HEK293T (cell line): Measurements from ENCODE around the gene SLC25A20.

Experiments used
- CTCF ChIA-PET: fragments of 350-600 bp; formaldehyde crosslinking; extraction: SDS; loops from one replicate; lab custom pipeline; 2021; ENCODE audit warnings: antibody characterized with exemption, inconsistent platforms; lab: Yijun Ruan, JAX
- POLR2A ChIA-PET: fragments of 350-600 bp; formaldehyde crosslinking; extraction: SDS; loops from one replicate; lab custom pipeline; 2020; ENCODE audit warnings: antibody characterized with exemption, inconsistent platforms; lab: Yijun Ruan, JAX
- DNase-seq: peaks from one replicate; pipeline ENCODE4 v3.0.0; 2012; ENCODE audit warnings: mixed read lengths; ENCODE audit errors: extremely low spot score
- ARNT ChIP-seq: fragments of 450-650 bp; IDR thresholded peaks from 2 replicates; pipeline ENCODE4 v1.6.1; 2017; ENCODE audit warnings: mild to moderate bottlenecking
- BHLHE40 ChIP-seq: fragments of 450-650 bp; IDR thresholded peaks from 2 replicates; pipeline ENCODE4 v1.6.1; 2016; ENCODE audit warnings: mild to moderate bottlenecking, moderate library complexity, borderline replicate concordance
- CTBP1 ChIP-seq: fragments of 450-650 bp; IDR thresholded peaks from 2 replicates; pipeline ENCODE4 v1.6.1; 2016; ENCODE audit warnings: borderline replicate concordance
- ELF4 ChIP-seq: fragments of 450-650 bp; IDR thresholded peaks from 2 replicates; pipeline ENCODE4 v1.6.1; 2017; ENCODE audit warnings: antibody characterized with exemption
- FOXA1 ChIP-seq: fragments of 450-650 bp; IDR thresholded peaks from 2 replicates; pipeline ENCODE4 v1.6.1; 2016; ENCODE audit warnings: mild to moderate bottlenecking
- FOXK2 ChIP-seq: fragments of 450-650 bp; IDR thresholded peaks from 2 replicates; pipeline ENCODE4 v1.6.1; 2016; ENCODE audit warnings: mild to moderate bottlenecking
- FOXM1 ChIP-seq: fragments of 450-650 bp; IDR thresholded peaks from 2 replicates; pipeline ENCODE4 v1.6.1; 2017; ENCODE audit warnings: mild to moderate bottlenecking, borderline replicate concordance
- HDGF ChIP-seq: fragments of 450-650 bp; IDR thresholded peaks from 2 replicates; pipeline ENCODE4 v1.6.1; 2017; ENCODE audit warnings: antibody characterized with exemption, borderline replicate concordance
- L3MBTL2 ChIP-seq: fragments of 450-650 bp; conservative IDR thresholded peaks from 2 replicates; pipeline ENCODE4 v1.6.1; 2016; ENCODE audit warnings: mild to moderate bottlenecking
- LEF1 ChIP-seq: fragments of 450-650 bp; IDR thresholded peaks from 2 replicates; pipeline ENCODE4 v1.6.1; 2017; ENCODE audit warnings: mild to moderate bottlenecking, borderline replicate concordance
- NFRKB ChIP-seq: fragments of 450-650 bp; IDR thresholded peaks from 2 replicates; pipeline ENCODE4 v1.6.1; 2016; ENCODE audit warnings: mild to moderate bottlenecking, moderate library complexity
- SP1 ChIP-seq: fragments of 450-650 bp; IDR thresholded peaks from 2 replicates; pipeline ENCODE4 v1.6.1; 2017
- SUZ12 ChIP-seq: fragments of 450-650 bp; IDR thresholded peaks from 2 replicates; pipeline ENCODE4 v1.6.1; 2016; ENCODE audit warnings: mild to moderate bottlenecking
- TARDBP ChIP-seq: fragments of 450-650 bp; IDR thresholded peaks from 2 replicates; pipeline ENCODE4 v1.6.1; 2016
- ZNF384 ChIP-seq: fragments of 450-650 bp; IDR thresholded peaks from 2 replicates; pipeline ENCODE4 v1.6.1; 2016
- TF ChIP-seq, protein P1 (sequence below): fragments of 450-650 bp; IDR thresholded peaks from 2 replicates; pipeline ENCODE4 v1.6.1; 2016

The SLC25A20 gene

DNA sequence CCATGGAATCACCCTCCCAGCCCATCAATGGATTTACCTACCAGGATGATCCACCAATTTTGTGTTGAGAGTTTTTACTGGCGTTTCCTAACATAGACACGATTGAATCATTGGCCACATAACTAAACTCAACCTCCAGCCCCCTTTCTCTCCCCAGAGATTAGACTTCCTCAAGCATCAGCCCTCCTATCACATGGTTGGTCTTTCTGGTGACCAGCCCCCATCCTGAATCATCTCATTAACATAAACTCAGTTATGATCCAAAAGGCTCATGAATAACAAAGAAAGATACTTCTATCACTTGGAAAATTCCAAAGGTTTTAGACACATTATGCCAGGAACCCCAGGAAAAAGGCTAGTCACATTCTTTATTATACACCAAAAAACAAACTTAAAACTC lies 72.2 kb downstream of the SLC25A20 start:
- ChIA-PET CTCF (no interaction called here), POLR2A (no interaction called here)
- DNase-seq = no peak
- no peak for TF ChIP-seq BHLHE40
- TF ChIP-seq ZNF384 = no peak
- no peak for TF ChIP-seq ARNT
- TF ChIP-seq, protein P1, sequence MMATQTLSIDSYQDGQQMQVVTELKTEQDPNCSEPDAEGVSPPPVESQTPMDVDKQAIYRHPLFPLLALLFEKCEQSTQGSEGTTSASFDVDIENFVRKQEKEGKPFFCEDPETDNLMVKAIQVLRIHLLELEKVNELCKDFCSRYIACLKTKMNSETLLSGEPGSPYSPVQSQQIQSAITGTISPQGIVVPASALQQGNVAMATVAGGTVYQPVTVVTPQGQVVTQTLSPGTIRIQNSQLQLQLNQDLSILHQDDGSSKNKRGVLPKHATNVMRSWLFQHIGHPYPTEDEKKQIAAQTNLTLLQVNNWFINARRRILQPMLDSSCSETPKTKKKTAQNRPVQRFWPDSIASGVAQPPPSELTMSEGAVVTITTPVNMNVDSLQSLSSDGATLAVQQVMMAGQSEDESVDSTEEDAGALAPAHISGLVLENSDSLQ = no peak
- TF ChIP-seq L3MBTL2 = no peak
- no peak for TF ChIP-seq ELF4
- TF ChIP-seq FOXM1 = no peak
- no peak for TF ChIP-seq NFRKB
- no peak for TF ChIP-seq CTBP1
- no peak for TF ChIP-seq SP1
- TF ChIP-seq SUZ12 = no peak
- no peak for TF ChIP-seq LEF1
- TF ChIP-seq TARDBP = no peak
- TF ChIP-seq HDGF = no peak
- no peak for TF ChIP-seq FOXK2

DNA sequence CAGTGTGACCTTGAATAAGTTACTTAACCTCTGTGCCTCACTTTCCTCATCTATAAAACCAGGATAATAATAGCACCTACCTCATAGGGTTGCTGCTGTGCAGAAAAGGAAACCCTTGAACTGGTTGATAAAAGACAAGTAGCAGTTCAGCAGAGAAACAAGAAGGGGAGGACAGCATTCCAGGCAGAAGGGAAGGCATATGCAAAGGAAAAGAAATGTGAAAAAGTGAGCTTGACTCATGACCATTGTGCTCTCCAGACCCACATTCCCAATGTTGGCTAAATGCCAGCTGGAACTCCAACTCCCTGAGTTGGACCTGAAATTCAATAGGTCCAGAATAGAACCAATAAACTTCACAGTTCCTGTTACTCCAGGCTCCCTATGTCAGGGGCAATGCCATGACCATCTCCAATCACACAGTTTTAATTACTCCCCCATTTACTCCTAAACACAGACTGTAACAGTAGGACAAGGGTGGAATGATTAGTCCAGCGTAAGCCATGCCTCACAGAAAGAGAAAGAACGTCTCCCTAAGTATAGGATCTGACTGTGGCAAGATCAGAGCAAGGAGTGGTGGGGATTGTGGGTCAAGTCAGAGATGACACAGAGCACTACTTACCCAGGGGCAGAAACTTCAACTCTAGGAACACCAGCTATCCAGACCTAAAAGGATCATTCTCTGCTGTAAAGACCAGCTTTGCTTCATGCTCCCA lies 77.9 kb downstream of the SLC25A20 start:
- DNase-seq = no peak
- CTCF ChIA-PET = no interaction called here

DNA sequence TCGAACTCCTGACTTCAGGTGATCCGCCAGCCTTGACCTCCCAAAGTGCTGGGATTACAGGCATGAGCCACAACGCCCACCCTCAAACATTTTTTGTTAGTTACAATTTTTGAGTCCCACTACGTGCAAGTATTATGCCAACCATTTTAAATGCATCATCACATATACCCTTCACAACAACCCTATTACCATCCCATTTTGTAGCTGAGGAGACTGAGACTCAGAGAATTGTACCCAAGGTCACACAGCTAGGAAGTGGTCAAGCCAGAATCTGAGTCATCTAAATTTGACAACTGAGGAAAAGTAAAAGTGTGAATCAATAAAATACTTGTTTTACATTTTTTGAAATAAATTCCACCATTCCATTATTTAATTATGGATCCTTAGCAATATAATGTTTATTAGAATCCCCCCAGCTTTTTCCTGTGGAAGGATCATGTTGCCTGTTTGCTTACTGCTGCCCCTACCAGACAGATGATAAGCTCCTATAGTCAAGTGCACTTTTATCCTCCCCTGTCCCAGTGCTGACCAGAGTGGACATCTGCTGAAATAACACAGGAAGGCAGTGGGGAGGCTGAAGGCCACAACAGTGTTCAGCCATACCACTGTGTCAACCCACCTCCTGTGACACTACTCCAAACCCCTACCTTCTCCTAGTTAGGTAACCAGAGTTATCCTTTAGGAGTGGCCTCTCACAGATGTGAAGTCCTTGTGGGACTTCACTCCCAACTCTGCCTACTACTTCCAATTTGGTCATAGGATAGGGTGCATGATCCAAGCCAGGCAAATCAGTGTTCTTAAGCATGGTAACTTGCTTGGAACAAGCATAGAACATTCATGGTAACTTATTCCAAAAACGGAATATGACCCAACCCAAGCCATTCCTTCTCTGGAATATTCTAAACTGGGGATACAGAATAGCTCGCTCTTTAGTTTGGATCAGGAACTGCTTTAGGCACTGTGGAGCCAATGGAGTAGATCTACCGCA lies 79.2 kb downstream of the SLC25A20 start:
- TF ChIP-seq, protein P1 = no peak
- no peak for TF ChIP-seq SUZ12
- no peak for TF ChIP-seq FOXA1
- TF ChIP-seq ELF4 = no peak
- TF ChIP-seq LEF1 = no peak
- TF ChIP-seq SP1 = no peak
- no peak for TF ChIP-seq HDGF
- TF ChIP-seq L3MBTL2 = no peak
- TF ChIP-seq CTBP1 = no peak
- no peak for TF ChIP-seq NFRKB
- TF ChIP-seq FOXM1 = no peak
- TF ChIP-seq FOXK2 = no peak
- POLR2A ChIA-PET = no interaction called here
- CTCF ChIA-PET = no interaction called here
- no peak for DNase-seq

More for the DNA sequence above, 77.9 kb downstream of the SLC25A20 start:
- POLR2A ChIA-PET = no interaction called here
- no peak for TF ChIP-seq BHLHE40
- no peak for TF ChIP-seq ARNT
- TF ChIP-seq L3MBTL2 = no peak
- no peak for TF ChIP-seq ZNF384
- TF ChIP-seq SUZ12 = no peak
- TF ChIP-seq HDGF = no peak
- TF ChIP-seq FOXK2 = no peak
- no peak for TF ChIP-seq CTBP1
- TF ChIP-seq TARDBP = no peak
- no peak for TF ChIP-seq ELF4
- TF ChIP-seq, protein P1 = no peak
- TF ChIP-seq FOXA1 = no peak
- no peak for TF ChIP-seq NFRKB

DNA sequence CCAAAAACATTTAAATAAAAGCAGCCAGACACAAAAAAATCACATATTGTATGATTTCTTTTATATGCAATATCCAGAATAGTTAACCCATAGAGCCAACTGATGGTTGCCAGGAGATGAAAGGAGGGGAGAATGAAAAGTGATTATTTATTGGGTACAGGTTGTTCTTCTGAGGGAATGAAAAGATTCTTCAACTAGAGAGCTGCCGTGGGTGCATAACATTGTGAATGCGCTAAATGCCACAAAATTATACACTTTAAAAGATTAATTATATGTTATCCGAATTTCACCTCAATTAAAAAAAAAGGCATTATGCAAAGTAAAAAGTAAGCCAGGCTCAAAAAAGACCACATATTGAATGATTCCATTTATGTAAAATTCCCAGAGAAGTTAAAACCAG lies 87.2 kb downstream of the SLC25A20 start:
- TF ChIP-seq FOXM1 = no peak
- no peak for TF ChIP-seq L3MBTL2
- no peak for TF ChIP-seq CTBP1
- TF ChIP-seq ARNT = no peak
- no peak for TF ChIP-seq ZNF384
- no peak for TF ChIP-seq SUZ12
- no peak for TF ChIP-seq SP1
- no peak for TF ChIP-seq ELF4
- no peak for TF ChIP-seq LEF1
- TF ChIP-seq NFRKB = no peak
- CTCF ChIA-PET = no interaction called here
- POLR2A ChIA-PET = no interaction called here
- DNase-seq = no peak
